ENCODE data around the gene DPCD. TPM values are rescaled to one million over a fixed set of nuclear protein-coding genes. Genes with fewer than 3 reads are reported as not detected.

DPCD gene
- total and polyA plus RNA-seq, 2 donors (not counting 1 experiment from before 2014, with no cell fraction given): 23.9 to 40.5 TPM

DNA sequence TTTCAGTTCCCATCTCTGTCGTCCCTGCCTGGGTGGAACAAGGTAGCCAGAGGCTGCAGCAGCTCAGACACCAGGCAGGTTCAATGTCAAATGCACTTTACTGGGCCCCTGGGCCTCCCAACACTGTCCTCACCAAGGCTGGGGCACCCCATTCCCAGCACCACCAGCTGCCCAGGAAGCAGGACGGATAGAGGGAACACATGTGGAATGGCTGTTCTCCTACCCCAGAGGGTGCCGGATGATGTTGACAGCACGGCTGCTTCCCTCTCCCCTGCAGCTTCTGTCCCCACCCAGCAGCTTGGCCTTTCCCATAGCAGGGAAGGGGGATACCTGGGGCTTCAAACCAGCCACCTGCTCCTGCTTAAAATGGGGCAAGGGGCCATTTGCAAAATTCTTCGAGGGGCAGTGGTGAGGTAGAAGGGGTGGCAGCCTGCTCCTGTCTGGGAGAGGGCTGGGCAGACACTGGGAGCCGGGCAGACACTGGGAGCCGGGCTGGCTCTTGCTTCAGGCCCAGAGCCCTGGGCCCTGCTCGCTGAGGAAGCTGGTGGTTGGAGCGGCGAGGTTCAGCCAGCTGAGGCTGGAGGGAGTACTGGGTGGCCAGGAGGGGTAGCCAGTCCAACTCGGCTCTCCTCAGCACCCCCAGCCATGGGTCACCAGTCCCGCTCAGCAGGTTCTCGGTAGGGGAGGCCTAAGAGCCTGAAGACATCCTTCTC lies 9.2 kb upstream of the DPCD start:
- Histone ChIP-seq H3K79me2 (ENCODE audit: control insufficient read depth, insufficient read depth, low read length) (no peaks in the 10 kb centered on the region), H3K27ac (ENCODE audit: insufficient read depth, low read length) (no peak overlapping the region), H3K27me3 (ENCODE audit: control insufficient read depth, insufficient read depth, low read length) (no peaks in the 10 kb centered on the region), H3K36me3 (ENCODE audit: control insufficient read depth, insufficient read depth, low read length) (peaks cover 13% of the 10 kb centered on the region), H4K20me1 (ENCODE audit: control insufficient read depth, extremely low read depth, insufficient read depth, low read length) (no peaks in the 10 kb centered on the region), H3K4me2 (ENCODE audit: extremely low read depth, insufficient read depth, low read length) (no peak overlapping the region), H2AFZ (ENCODE audit: low read length) (no peak overlapping the region), H3K4me3 (replicated peaks in 1 of 4; ENCODE audit: control extremely low read depth in 1 of 4, insufficient read depth in 1 of 4, low read depth in 3 of 4, low read length in 4 of 4) (no peak overlapping the region), H3K9me3 (ENCODE audit: control insufficient read depth, insufficient read depth, low read depth, low read length) (no peaks in the 10 kb centered on the region), H3K9ac (ENCODE audit: insufficient read depth, low read length) (no peak overlapping the region), H3K4me1 (ENCODE audit: control insufficient read depth, extremely low read depth, insufficient read depth, low read length) (no peaks in the 10 kb centered on the region)
- TF ChIP-seq EZH2 (IDR thresholded peaks at IDR 0.05; ENCODE audit: low read length, missing control alignments): no peak
- TF ChIP-seq, protein P1, sequence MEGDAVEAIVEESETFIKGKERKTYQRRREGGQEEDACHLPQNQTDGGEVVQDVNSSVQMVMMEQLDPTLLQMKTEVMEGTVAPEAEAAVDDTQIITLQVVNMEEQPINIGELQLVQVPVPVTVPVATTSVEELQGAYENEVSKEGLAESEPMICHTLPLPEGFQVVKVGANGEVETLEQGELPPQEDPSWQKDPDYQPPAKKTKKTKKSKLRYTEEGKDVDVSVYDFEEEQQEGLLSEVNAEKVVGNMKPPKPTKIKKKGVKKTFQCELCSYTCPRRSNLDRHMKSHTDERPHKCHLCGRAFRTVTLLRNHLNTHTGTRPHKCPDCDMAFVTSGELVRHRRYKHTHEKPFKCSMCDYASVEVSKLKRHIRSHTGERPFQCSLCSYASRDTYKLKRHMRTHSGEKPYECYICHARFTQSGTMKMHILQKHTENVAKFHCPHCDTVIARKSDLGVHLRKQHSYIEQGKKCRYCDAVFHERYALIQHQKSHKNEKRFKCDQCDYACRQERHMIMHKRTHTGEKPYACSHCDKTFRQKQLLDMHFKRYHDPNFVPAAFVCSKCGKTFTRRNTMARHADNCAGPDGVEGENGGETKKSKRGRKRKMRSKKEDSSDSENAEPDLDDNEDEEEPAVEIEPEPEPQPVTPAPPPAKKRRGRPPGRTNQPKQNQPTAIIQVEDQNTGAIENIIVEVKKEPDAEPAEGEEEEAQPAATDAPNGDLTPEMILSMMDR (conservative IDR thresholded peaks at IDR 0.05 in 1 of 2, IDR thresholded peaks at IDR 0.05 in 1 of 2; ENCODE audit: low read depth in 1 of 2, low read length in 2 of 2): no peak
- DNase-seq (ENCODE audit: low read depth in 2 of 2): no peak

DNA sequence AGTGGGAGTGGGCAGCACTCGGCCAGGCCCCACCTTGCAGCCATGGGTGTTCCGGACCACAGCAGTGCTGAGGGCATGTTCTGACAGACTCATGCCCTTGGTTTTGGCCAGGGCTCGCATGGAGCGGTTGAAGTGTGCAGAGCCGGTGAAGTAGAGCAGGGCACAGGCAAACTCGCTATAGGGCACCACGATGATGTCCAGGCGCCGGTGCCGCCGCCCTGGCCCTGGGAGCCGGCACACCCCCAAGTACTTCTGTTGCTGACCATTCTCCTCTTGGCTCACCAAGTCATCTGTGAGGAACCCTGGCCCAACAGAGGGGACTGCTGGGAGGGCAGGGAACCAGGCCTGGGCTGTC lies 8.6 kb upstream of the DPCD start:
- H3K27me3 ChIP-seq (ENCODE audit: control insufficient read depth, insufficient read depth, low read length): no peaks in the 10 kb centered on the region
- H3K79me2 ChIP-seq (ENCODE audit: control insufficient read depth, insufficient read depth, low read length): no peaks in the 10 kb centered on the region
- no peaks in the 10 kb centered on the region for H3K9me3 ChIP-seq (ENCODE audit: control insufficient read depth, insufficient read depth, low read depth, low read length)
- TF ChIP-seq, protein P1 (conservative IDR thresholded peaks at IDR 0.05 in 1 of 2, IDR thresholded peaks at IDR 0.05 in 1 of 2; ENCODE audit: low read depth in 1 of 2, low read length in 2 of 2): no peak
- TF ChIP-seq EZH2 (IDR thresholded peaks at IDR 0.05; ENCODE audit: low read length, missing control alignments): no peak
- DNase-seq (ENCODE audit: low read depth in 2 of 2): no peak
- H3K4me1 ChIP-seq (ENCODE audit: control insufficient read depth, extremely low read depth, insufficient read depth, low read length): no peaks in the 10 kb centered on the region
- no peaks in the 10 kb centered on the region for H4K20me1 ChIP-seq (ENCODE audit: control insufficient read depth, extremely low read depth, insufficient read depth, low read length)
- H3K4me2 ChIP-seq (ENCODE audit: extremely low read depth, insufficient read depth, low read length): no peak overlapping the region
- H3K27ac ChIP-seq (ENCODE audit: insufficient read depth, low read length): no peak overlapping the region
- H3K9ac ChIP-seq (ENCODE audit: insufficient read depth, low read length): no peak overlapping the region
- H2AFZ ChIP-seq (ENCODE audit: low read length): no peak overlapping the region
- H3K4me3 ChIP-seq (replicated peaks in 1 of 4; ENCODE audit: control extremely low read depth in 1 of 4, insufficient read depth in 1 of 4, low read depth in 3 of 4, low read length in 4 of 4): no peak overlapping the region
- H3K36me3 ChIP-seq (ENCODE audit: control insufficient read depth, insufficient read depth, low read length): peaks cover 14% of the 10 kb centered on the region

DNA sequence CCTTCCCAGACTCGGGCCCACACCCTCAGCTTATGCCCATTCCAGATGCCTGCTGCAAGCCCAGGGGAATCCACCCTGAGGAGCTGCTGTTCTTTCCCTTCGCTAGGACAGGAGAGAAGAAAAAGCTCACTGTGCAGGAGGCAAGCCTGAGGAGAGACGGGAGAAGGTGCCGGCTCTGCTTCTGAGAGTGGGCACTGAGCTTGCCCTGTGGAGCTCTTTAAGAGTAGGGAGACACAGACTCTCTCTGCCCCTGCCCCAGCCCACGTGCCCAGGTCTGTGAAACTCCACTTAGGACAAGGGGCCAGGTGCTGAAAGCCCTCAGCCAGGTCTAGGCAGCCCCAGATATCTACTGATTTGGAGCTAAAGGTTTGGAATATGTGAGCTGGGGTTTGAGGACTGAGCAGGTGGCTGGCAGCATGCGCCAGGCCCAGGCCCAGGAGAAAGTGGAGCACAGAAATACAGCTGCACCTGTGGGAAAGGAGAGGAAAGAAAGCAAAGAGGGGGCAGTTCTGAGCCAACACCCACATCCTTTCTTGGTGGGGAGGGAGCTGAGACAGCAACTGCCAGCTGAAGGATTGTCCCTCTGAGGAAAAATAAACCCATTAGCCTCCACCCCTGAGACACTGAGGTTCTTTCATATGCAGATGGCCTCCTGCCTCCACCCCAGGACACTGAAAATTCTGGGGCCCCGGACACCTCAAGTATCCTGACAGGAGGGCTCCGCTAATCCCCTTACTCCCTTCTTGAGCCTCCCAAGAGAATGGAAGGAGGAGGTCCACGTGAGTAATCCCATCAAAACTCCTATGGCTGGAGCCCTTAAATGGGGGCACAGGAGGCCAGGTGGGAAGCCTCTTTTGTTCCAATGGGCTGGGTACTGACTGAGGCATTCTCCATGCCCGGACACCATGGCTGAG lies 7.4 kb upstream of the DPCD start:
- Histone ChIP-seq H3K36me3 (ENCODE audit: control insufficient read depth, insufficient read depth, low read length) (peaks cover 18% of the 10 kb centered on the region), H3K27me3 (ENCODE audit: control insufficient read depth, insufficient read depth, low read length) (no peaks in the 10 kb centered on the region), H3K4me2 (ENCODE audit: extremely low read depth, insufficient read depth, low read length) (no peak overlapping the region), H3K9ac (ENCODE audit: insufficient read depth, low read length) (no peak overlapping the region), H4K20me1 (ENCODE audit: control insufficient read depth, extremely low read depth, insufficient read depth, low read length) (no peaks in the 10 kb centered on the region), H3K79me2 (ENCODE audit: control insufficient read depth, insufficient read depth, low read length) (no peaks in the 10 kb centered on the region), H3K4me3 (replicated peaks in 1 of 4; ENCODE audit: control extremely low read depth in 1 of 4, insufficient read depth in 1 of 4, low read depth in 3 of 4, low read length in 4 of 4) (no peak overlapping the region), H3K4me1 (ENCODE audit: control insufficient read depth, extremely low read depth, insufficient read depth, low read length) (no peaks in the 10 kb centered on the region), H2AFZ (ENCODE audit: low read length) (no peak overlapping the region), H3K27ac (ENCODE audit: insufficient read depth, low read length) (no peak overlapping the region), H3K9me3 (ENCODE audit: control insufficient read depth, insufficient read depth, low read depth, low read length) (no peaks in the 10 kb centered on the region)
- no peak for TF ChIP-seq EZH2 (IDR thresholded peaks at IDR 0.05; ENCODE audit: low read length, missing control alignments)
- TF ChIP-seq, protein P1 (conservative IDR thresholded peaks at IDR 0.05 in 1 of 2, IDR thresholded peaks at IDR 0.05 in 1 of 2; ENCODE audit: low read depth in 1 of 2, low read length in 2 of 2): no peak
- no peak for DNase-seq (ENCODE audit: low read depth in 2 of 2)

All from fibroblast of lung (primary cell).